Measurements from ENCODE around the gene RETSAT.

DNA sequence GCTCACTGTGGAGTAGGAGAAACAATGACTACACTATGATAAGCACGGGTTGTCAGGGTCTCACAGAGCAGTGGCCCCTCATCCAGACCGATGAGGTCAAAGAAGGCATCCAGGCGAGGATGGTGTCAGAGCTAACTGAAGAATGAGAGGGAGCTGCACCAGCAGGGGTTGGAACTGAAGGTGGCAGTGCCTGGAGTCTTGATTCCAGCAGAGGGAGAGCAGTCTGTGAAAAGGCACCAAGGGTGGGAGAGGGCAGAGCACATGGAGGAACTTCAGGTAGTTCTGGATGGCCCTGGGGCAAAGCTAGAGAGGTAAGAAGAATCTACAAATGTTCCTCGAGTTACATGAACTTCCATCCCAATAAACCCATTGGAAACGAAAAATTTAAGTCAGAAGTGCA lies 12.9 kb upstream of the RETSAT start:
- TF ChIP-seq, protein P1, sequence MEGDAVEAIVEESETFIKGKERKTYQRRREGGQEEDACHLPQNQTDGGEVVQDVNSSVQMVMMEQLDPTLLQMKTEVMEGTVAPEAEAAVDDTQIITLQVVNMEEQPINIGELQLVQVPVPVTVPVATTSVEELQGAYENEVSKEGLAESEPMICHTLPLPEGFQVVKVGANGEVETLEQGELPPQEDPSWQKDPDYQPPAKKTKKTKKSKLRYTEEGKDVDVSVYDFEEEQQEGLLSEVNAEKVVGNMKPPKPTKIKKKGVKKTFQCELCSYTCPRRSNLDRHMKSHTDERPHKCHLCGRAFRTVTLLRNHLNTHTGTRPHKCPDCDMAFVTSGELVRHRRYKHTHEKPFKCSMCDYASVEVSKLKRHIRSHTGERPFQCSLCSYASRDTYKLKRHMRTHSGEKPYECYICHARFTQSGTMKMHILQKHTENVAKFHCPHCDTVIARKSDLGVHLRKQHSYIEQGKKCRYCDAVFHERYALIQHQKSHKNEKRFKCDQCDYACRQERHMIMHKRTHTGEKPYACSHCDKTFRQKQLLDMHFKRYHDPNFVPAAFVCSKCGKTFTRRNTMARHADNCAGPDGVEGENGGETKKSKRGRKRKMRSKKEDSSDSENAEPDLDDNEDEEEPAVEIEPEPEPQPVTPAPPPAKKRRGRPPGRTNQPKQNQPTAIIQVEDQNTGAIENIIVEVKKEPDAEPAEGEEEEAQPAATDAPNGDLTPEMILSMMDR (IDR thresholded peaks at IDR 0.05; ENCODE audit: low read depth, low read length, poor library complexity, severe bottlenecking): no peak
- TF ChIP-seq EZH2phosphoT487 (IDR thresholded peaks at IDR 0.05; ENCODE audit: borderline replicate concordance, low read length): no peak
